Esophagus squamous epithelium (tissue), 5 donors: ENCODE results near the gene CCSAP. TPM values are rescaled to one million over a fixed set of nuclear protein-coding genes. Genes with fewer than 3 reads are reported as not detected.
"Not testable (repeated sequence)": the region's sequence is repeated elsewhere in the genome, so short reads cannot be mapped to it uniquely, and the experiment has no call there.

Source experiments
- DNase-seq: peaks from one replicate; lab custom pipeline; 2025; lab: John Stamatoyannopoulos, UW
- H3K27ac ChIP-seq, 4 donors: fragments of 200-600 bp; sonication (generic); one replicate each; pipeline ENCODE4 v1.5.1; 2016 to 2019; ENCODE audit warnings: mild to moderate bottlenecking in 1 of 4
- H3K27me3 ChIP-seq, 4 donors: fragments of 200-600 bp; sonication (generic); 1 replicate in 3 of 4; 2 replicates in 1 of 4; pipeline versions ENCODE4 v1.5.1 to v1.6.0; 2017 to 2021; ENCODE audit warnings: antibody characterized with exemption in 1 of 4
- H3K36me3 ChIP-seq, 3 donors: fragments of 200-600 bp; sonication (generic); one replicate each; pipeline ENCODE4 v1.5.1; 2016 to 2019
- H3K4me1 ChIP-seq, 3 donors: fragments of 200-600 bp; sonication (generic); one replicate each; pipeline ENCODE4 v1.5.1; 2017 to 2019
- H3K4me3 ChIP-seq, 4 donors: fragments of 200-600 bp; sonication (generic); 1 replicate in 3 of 4; 2 replicates in 1 of 4; pipeline ENCODE4 v1.5.1; 2016 to 2019; ENCODE audit warnings: mild to moderate bottlenecking in 2 of 4, moderate library complexity in 1 of 4
- H3K9me3 ChIP-seq, 3 donors: fragments of 200-600 bp; sonication (generic); one replicate each; pipeline ENCODE4 v1.5.1; 2016 to 2019
- POLR2A ChIP-seq, 4 donors: fragments of 450-650 bp; IDR thresholded peaks; one replicate each; pipeline ENCODE4 v1.6.1; 2017; ENCODE audit warnings: antibody characterized with exemption in 4 of 4, mild to moderate bottlenecking in 4 of 4, moderate library complexity in 3 of 4
- WGBS, 2 donors: methylation state at CpG; one replicate each; pipeline ENCODE4 v1.1.5; 2018; 5-methylcytosine and 5-hydroxymethylcytosine counted together
- intact Hi-C: fragments of 100-400 bp; cut with DNase I; formaldehyde crosslinking; loops from one replicate; pipeline ENCODE4 v1.15.0; 2022
- total RNA-seq, 4 donors: library from RNA; depleted of rRNA; stranded (reverse); fragments of >200 nt; gene quantifications; one replicate each; pipeline ENCODE4 v1.1.0, GENCODE V29; 2016
- TF ChIP-seq, protein P1 (sequence below), 6 experiments: fragments of 450-650 bp in 4 of 6; fragments of 200-600 bp in 2 of 6; sonication (generic) in 2 of 6; IDR thresholded peaks; one replicate each; pipeline ENCODE4 v1.5.1; 2016 to 2019; ENCODE audit warnings: antibody characterized with exemption in 6 of 6, mild to moderate bottlenecking in 4 of 6, moderate library complexity in 4 of 6
- donor health status: DM: yes; HTN: yes; CAD: no.

Gene CCSAP
- total RNA-seq, 4 donors from 2014 or later, result 1.6 to 5.3 (median 4.5) TPM

DNA sequence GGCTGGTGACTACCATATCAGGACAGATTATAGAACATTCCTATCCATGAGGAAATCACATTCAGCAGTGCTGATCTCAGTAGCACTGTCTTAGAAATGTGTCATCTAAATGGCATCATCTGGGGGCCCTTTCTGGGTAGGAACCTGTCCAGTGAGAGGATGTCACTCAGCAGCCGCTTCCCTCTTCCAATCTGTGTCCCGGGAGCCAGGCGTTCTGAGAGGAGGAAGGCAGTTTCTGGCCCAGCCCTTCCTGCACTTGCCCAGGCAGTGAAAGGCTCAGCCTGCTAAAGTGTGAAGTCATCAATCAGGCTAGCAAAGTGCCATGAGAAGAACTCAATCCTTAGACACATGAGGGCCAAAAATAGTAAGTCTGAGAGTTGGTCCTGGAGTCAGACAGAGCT, 46.3 kb downstream of the CCSAP start:
- peaks cover 0 to 9% (median 6%) of the 10 kb centered on the region in 3 donors for H3K4me1 ChIP-seq
- peak overlapping the region in 1 of 4 donors; percentile 50 for H3K27ac ChIP-seq
- H3K36me3 ChIP-seq, result peaks cover 0 to 68% (median 17%) of the 10 kb centered on the region in 3 donors
- intact Hi-C loops, result no loop called here
- TF ChIP-seq, protein P1, sequence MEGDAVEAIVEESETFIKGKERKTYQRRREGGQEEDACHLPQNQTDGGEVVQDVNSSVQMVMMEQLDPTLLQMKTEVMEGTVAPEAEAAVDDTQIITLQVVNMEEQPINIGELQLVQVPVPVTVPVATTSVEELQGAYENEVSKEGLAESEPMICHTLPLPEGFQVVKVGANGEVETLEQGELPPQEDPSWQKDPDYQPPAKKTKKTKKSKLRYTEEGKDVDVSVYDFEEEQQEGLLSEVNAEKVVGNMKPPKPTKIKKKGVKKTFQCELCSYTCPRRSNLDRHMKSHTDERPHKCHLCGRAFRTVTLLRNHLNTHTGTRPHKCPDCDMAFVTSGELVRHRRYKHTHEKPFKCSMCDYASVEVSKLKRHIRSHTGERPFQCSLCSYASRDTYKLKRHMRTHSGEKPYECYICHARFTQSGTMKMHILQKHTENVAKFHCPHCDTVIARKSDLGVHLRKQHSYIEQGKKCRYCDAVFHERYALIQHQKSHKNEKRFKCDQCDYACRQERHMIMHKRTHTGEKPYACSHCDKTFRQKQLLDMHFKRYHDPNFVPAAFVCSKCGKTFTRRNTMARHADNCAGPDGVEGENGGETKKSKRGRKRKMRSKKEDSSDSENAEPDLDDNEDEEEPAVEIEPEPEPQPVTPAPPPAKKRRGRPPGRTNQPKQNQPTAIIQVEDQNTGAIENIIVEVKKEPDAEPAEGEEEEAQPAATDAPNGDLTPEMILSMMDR (IDR thresholded peaks at IDR 0.05), result no peak
- TF ChIP-seq POLR2A (IDR thresholded peaks at IDR 0.05), result no peak
- no peak overlapping the region for H3K4me3 ChIP-seq
- H3K27me3 ChIP-seq, result no peaks in the 10 kb centered on the region
- WGBS, 2 donors, result 43 to 51% methylated on average over 3 of the region's 3 CpGs
- no peak for DNase-seq
- no peaks in the 10 kb centered on the region for H3K9me3 ChIP-seq

DNA sequence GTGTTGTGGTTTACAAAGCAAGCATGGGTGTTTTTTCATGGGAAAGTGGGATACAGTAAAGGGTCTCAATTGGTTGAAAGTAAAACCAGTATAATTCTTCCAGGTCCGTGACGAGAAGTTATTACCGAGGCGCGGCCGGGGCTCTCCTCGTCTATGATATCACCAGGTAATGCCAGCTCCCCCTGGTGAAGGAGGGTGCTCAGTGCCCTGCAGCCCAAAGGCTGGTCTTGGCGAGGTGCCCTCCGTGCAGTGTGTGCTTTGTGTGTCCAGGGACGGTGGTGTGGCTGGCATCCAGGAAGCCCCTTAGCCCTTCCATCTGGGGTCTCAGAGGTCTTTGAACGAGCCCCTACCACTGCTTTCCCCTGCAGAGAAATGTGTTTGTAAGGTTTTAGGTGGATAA, 47.1 kb downstream of the CCSAP start:
- 79 to 85% methylated on average over 8 to 11 of the region's 11 CpGs for WGBS, 2 donors
- Histone ChIP-seq H3K27ac (no peak overlapping the region), H3K4me1 (peaks cover 0 to 9% (median 6%) of the 10 kb centered on the region in 3 donors), H3K4me3 (no peak overlapping the region), H3K9me3 (no peaks in the 10 kb centered on the region), H3K27me3 (no peaks in the 10 kb centered on the region), H3K36me3 (peaks cover 0 to 68% (median 14%) of the 10 kb centered on the region in 3 donors)
- intact Hi-C loops, result no loop called here
- DNase-seq, result no peak
- TF ChIP-seq, protein P1 (IDR thresholded peaks at IDR 0.05), result no peak
- TF ChIP-seq POLR2A (IDR thresholded peaks at IDR 0.05), result no peak

DNA sequence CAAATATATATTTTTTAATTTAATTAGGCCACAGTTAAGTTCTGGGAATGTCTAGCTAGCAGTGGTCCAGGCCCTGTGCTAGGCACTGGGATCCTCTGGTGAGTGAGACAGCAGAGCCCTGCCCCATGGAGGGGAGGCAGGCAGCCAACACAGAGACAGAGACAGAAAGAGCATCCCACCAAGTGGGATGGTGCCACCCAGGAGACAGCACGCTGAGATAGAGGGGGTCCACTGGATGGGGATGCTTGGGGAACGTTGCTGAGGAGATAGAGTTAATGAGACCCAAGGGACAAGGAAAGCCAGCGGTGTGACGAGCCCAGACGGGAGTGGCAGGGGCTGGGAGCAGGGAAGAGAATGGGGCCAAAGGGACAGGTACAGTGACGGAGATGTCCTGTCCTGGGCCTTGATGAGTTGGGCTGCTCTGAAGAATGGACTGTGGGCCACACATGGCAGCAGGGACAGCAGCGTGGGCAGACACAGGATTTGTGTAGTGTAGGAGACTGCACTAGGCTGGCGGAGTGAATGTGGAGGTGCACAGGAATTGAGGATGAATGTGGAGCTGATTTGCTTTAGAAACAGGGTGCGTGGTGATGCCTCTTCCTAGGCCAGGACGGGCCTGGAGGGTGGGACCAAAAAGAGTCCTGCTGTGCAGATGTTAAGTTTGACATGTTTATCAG, 49.2 kb downstream of the CCSAP start:
- TF ChIP-seq, protein P1 (IDR thresholded peaks at IDR 0.05), result no peak
- no peak for TF ChIP-seq POLR2A (IDR thresholded peaks at IDR 0.05)
- Histone ChIP-seq H3K27me3 (no peaks in the 10 kb centered on the region), H3K4me1 (peaks cover 0 to 9% (median 6%) of the 10 kb centered on the region in 3 donors), H3K27ac (no peak overlapping the region), H3K36me3 (peaks cover 0 to 68% (median 0%) of the 10 kb centered on the region in 3 donors), H3K4me3 (no peak overlapping the region), H3K9me3 (no peaks in the 10 kb centered on the region)
- intact Hi-C loops, result no loop called here
- DNase-seq, result no peak
- 92% methylated on average over 10 of the region's 10 CpGs for WGBS, 2 donors

DNA sequence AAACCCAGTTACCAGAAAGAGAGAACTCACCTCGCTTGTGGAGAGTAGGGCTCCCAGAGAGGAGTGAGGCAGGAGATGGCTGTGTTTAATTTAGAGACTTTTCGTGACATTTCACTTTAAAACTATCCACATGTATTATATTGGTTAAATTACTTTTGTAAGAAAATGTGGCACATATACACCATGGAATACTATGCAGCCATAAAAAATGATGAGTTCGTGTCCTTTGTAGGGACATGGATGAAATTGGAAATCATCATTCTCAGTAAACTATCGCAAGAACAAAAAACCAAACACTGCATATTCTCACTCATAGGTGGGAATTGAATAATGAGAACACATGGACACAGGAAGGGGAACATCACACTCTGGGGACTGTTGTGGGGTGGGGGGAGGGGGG, 51.2 kb downstream of the CCSAP start:
- H3K27me3 ChIP-seq, intact Hi-C loops, H3K9me3 ChIP-seq, H3K27ac ChIP-seq, H3K4me3 ChIP-seq, DNase-seq: not testable (repeated sequence)
- Histone ChIP-seq H3K36me3 (peaks cover 0 to 54% (median 0%) of the 10 kb centered on the region in 3 donors), H3K4me1 (peaks cover 3 to 19% (median 10%) of the 10 kb centered on the region in 3 donors)
- WGBS, 2 donors, result 92 to 99% methylated on average over 4 of the region's 4 CpGs

DNA sequence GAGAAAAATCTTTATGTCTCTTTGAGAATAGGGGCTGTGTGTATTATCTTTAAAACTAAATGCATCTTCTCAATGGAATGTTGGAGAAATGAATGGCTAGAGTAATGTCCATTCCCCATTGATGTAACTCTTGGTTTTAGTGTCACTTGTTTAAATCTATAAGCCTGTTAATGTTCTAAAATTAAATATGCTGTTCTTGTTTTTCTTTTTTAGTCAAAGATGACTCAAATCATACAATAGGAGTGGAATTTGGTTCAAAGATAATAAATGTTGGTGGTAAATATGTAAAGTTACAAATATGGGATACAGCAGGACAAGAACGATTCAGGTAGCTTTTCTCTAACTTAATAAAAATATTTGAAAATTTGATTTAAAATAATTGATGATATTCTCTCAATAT, 54.3 kb downstream of the CCSAP start:
- intact Hi-C loops, result no loop called here
- H3K36me3 ChIP-seq, result peaks cover 0 to 31% (median 0%) of the 10 kb centered on the region in 3 donors
- no peak overlapping the region for H3K27ac ChIP-seq
- WGBS, 2 donors, result 79 to 91% methylated on average over 1 of the region's 1 CpG
- no peaks in the 10 kb centered on the region for H3K27me3 ChIP-seq
- TF ChIP-seq, protein P1 (IDR thresholded peaks at IDR 0.05), result no peak
- TF ChIP-seq POLR2A (IDR thresholded peaks at IDR 0.05), result no peak
- no peaks in the 10 kb centered on the region for H3K9me3 ChIP-seq
- peaks cover 5 to 32% (median 9%) of the 10 kb centered on the region in 3 donors for H3K4me1 ChIP-seq
- no peak for DNase-seq
- no peak overlapping the region for H3K4me3 ChIP-seq
